Right lobe of liver (tissue), 6 donors: ENCODE results near the gene SIMC1. TPM values are rescaled to one million over a fixed set of nuclear protein-coding genes. Genes with fewer than 3 reads are reported as not detected.
"Not testable (repeated sequence)": the region's sequence is repeated elsewhere in the genome, so short reads cannot be mapped to it uniquely, and the experiment has no call there.

Experiments used
- ATAC-seq, 4 donors: fragments of 200-7000 bp; cut with Tn5 transposase; one replicate each; pipeline ENCODE4 v1.9.1; 2020; ENCODE audit warnings: mild to moderate bottlenecking in 4 of 4, moderate library complexity in 4 of 4
- DNase-seq, 3 donors: peaks; one replicate each; pipeline ENCODE4 v3.0.0-alpha.2; 2020
- H3K27ac ChIP-seq, 3 donors: fragments of 200-600 bp; one replicate each; pipeline ENCODE4 v1.8.0; 2022
- H3K27me3 ChIP-seq, 2 donors: fragments of 200-600 bp; one replicate each; pipeline ENCODE4 v1.8.0; 2022
- H3K36me3 ChIP-seq, 4 donors: fragments of 200-600 bp; sonication (generic) in 1 of 4; one replicate each; pipeline versions ENCODE4 v1.5.1 to v1.8.0; 2017 to 2022; ENCODE audit warnings: control low read depth in 1 of 4
- H3K4me1 ChIP-seq, 4 donors: fragments of 200-600 bp; sonication (generic) in 1 of 4; one replicate each; pipeline versions ENCODE4 v1.5.1 to v1.8.0; 2017 to 2022; ENCODE audit warnings: control low read depth in 1 of 4
- H3K4me3 ChIP-seq, 3 donors: fragments of 200-600 bp; one replicate each; pipeline ENCODE4 v1.8.0; 2022
- H3K9me3 ChIP-seq, 4 donors: fragments of 200-600 bp; sonication (generic) in 1 of 4; one replicate each; pipeline versions ENCODE4 v1.5.1 to v1.8.0; 2017 to 2022; ENCODE audit warnings: control low read depth in 1 of 4
- CTCF ChIP-seq, 4 donors: fragments of 200-600 bp in 3 of 4; fragments of 450-650 bp in 1 of 4; IDR thresholded peaks; one replicate each; pipeline versions ENCODE4 v1.5.1 to v1.8.0; 2016 to 2022; ENCODE audit warnings: antibody characterized with exemption in 4 of 4, mild to moderate bottlenecking in 2 of 4
- POLR2A ChIP-seq: fragments of 450-650 bp; IDR thresholded peaks from one replicate; pipeline ENCODE4 v1.6.1; 2017; ENCODE audit warnings: antibody characterized with exemption, mild to moderate bottlenecking
- WGBS: methylation state at CpG from one replicate; pipeline ENCODE4 v1.1.6; 2018; ENCODE audit warnings: low coverage, low lambda C conversion rate; ENCODE audit not compliant: insufficient coverage; ENCODE audit errors: missing lambda C conversion rate; 5-methylcytosine and 5-hydroxymethylcytosine counted together
- intact Hi-C, 2 donors: fragments of 100-400 bp; cut with DNase I; formaldehyde crosslinking; loops; one replicate each; pipeline versions ENCODE4 v1.11.2 to v1.14.1; 2022
- total RNA-seq, 6 experiments: library from RNA; depleted of rRNA in 2 of 6; stranded (reverse); fragments of >200 nt in 2 of 6; fragmentation: NEBNext Ultra II Directional in 3 of 6; extraction: Animal tissue kit (Norgen Biotek cat#: 25700) in 3 of 6; gene quantifications; one replicate each; pipeline versions ENCODE4 v1.1.0 to v1.2.4, GENCODE V29; 2016 to 2023
- donor health status: DM: no; HTN: yes; CAD: no.
- donor health status: DM: no; HTN: no; CAD: no.
- donor health status: DM: no; HTN: no; CAD: no.
- donor health status: DM: no; HTN: yes; CAD: no.
- donor health status: DM: no; HTN: yes; CAD: no.

Gene SIMC1
- total RNA-seq, 6 experiments from 2014 or later = 7.0 to 21.7 (median 11.2) TPM

GRCh38 chr5:176290057-176290840, 52.0 kb downstream of the SIMC1 start:
- WGBS = 100% methylated on average over 6 of the region's 14 CpGs
- ATAC-seq = peak in 2 of 4 donors; percentile 24 to 44
- H3K4me3 ChIP-seq, DNase-seq, intact Hi-C loops, H3K27me3 ChIP-seq, H3K36me3 ChIP-seq, H3K4me1 ChIP-seq, H3K9me3 ChIP-seq, H3K27ac ChIP-seq: not testable (repeated sequence)

GRCh38 chr5:176305356-176305755, 67.1 kb downstream of the SIMC1 start:
- H3K4me1 ChIP-seq, ATAC-seq, intact Hi-C loops, H3K9me3 ChIP-seq, H3K4me3 ChIP-seq, H3K27me3 ChIP-seq, H3K27ac ChIP-seq, DNase-seq: not testable (repeated sequence)
- WGBS = no CpG with 5 or more reads among the region's 31 CpGs
- H3K36me3 ChIP-seq = peaks cover 0 to 11% (median 0%) of the 10 kb centered on the region in 4 donors

- TF ChIP-seq POLR2A (no peak), CTCF (IDR thresholded peaks at IDR 0.05) (no peak)
- Histone ChIP-seq H3K9me3 (no peaks in the 10 kb centered on the region), H3K27ac (peak overlapping the region in 2 of 3 donors; percentile 55 to 68), H3K36me3 (peaks cover 0 to 17% (median 6%) of the 10 kb centered on the region in 4 donors), H3K27me3 (no peaks in the 10 kb centered on the region), H3K4me1 (peaks cover 0 to 12% (median 3%) of the 10 kb centered on the region in 4 donors), H3K4me3 (peak overlapping the region in 2 of 3 donors; percentile 6 to 12)
- peak; percentile 67 to 74 (median 68) for ATAC-seq
- WGBS = 45% methylated on average over 5 of the region's 7 CpGs
- intact Hi-C loops = no loop called here
- no peak for DNase-seq
These were observed 79.5 kb downstream of the SIMC1 start for GRCh38 chr5:176317534-176318374.

- 57% methylated on average over 8 of the region's 9 CpGs for WGBS
- no peaks in the 10 kb centered on the region for H3K9me3 ChIP-seq
- DNase-seq = no peak
- peak; percentile 47 to 62 (median 53) for ATAC-seq
- no peak overlapping the region for H3K4me3 ChIP-seq
- TF ChIP-seq POLR2A (no peak), CTCF (IDR thresholded peaks at IDR 0.05) (peak; percentile 11 to 38 (median 34))
- intact Hi-C loops = no loop called here
- peaks cover 0 to 12% (median 3%) of the 10 kb centered on the region in 4 donors for H3K4me1 ChIP-seq
- H3K27me3 ChIP-seq = no peaks in the 10 kb centered on the region
- H3K36me3 ChIP-seq = peaks cover 0 to 15% (median 11%) of the 10 kb centered on the region in 4 donors
- no peak overlapping the region for H3K27ac ChIP-seq
These were observed 81.8 kb downstream of the SIMC1 start for GRCh38 chr5:176319827-176320554.

- 78% methylated on average over 2 of the region's 3 CpGs for WGBS
- no peak for DNase-seq
- TF ChIP-seq POLR2A = no peak
- TF ChIP-seq CTCF (IDR thresholded peaks at IDR 0.05) = no peak
- H3K36me3 ChIP-seq = peaks cover 0 to 20% (median 11%) of the 10 kb centered on the region in 4 donors
- H3K27me3 ChIP-seq = no peaks in the 10 kb centered on the region
- no peak overlapping the region for H3K4me3 ChIP-seq
- no peak for ATAC-seq
- H3K4me1 ChIP-seq = peaks cover 0 to 12% (median 3%) of the 10 kb centered on the region in 4 donors
- intact Hi-C loops = no loop called here
- no peak overlapping the region for H3K27ac ChIP-seq
- no peaks in the 10 kb centered on the region for H3K9me3 ChIP-seq
These were observed 82.4 kb downstream of the SIMC1 start for GRCh38 chr5:176320577-176320976.
